Renal cortical epithelial cell (primary cell): ENCODE measurements around the gene KNL1. TPM values are rescaled to one million over a fixed set of nuclear protein-coding genes. Genes with fewer than 3 reads are reported as not detected.
"Not testable (repeated sequence)": the region's sequence is repeated elsewhere in the genome, so short reads cannot be mapped to it uniquely, and the experiment has no call there.

Experiments
- DNase-seq: peaks from one replicate; pipeline ENCODE4 v3.0.0-alpha.2; 2011; ENCODE audit warnings: low read depth
- total RNA-seq: library from RNA; depleted of rRNA; stranded (reverse); fragments of >200 nt; gene quantifications from 2 replicates; pipeline ENCODE4 v1.2.3, GENCODE V29; 2014

Gene KNL1
- total RNA-seq, result 0.80 and 9.9 TPM in 2 replicates

- peak; percentile 94 for DNase-seq
Measured at GRCh38 chr15:40593588-40594428, at the start of gene KNL1. TSS of gene KNL1 (plus strand) at chr15:40594249. CDS start at chr15:40602932, 8,683 bp downstream.

- no peak for DNase-seq
Measured at GRCh38 chr15:40545457-40545856, 48.6 kb upstream of the KNL1 start.

- no peak for DNase-seq
Measured at GRCh38 chr15:40548610-40549009, 45.4 kb upstream of the KNL1 start.

GRCh38 chr15:40549894-40550293 is 44.2 kb upstream of the KNL1 start:
- no peak for DNase-seq

GRCh38 chr15:40550341-40551037 is 43.6 kb upstream of the KNL1 start:
- DNase-seq, result no peak

- no peak for DNase-seq
Measured at GRCh38 chr15:40554161-40554525, 39.9 kb upstream of the KNL1 start.

- DNase-seq, result no peak
Measured at GRCh38 chr15:40555876-40556275, 38.2 kb upstream of the KNL1 start.

GRCh38 chr15:40558952-40559742 is 34.9 kb upstream of the KNL1 start:
- no peak for DNase-seq

- no peak for DNase-seq
Measured at GRCh38 chr15:40562691-40563090, 31.4 kb upstream of the KNL1 start.

GRCh38 chr15:40563426-40563825 is 30.6 kb upstream of the KNL1 start:
- no peak for DNase-seq

- DNase-seq, result peak; percentile 98
Measured at GRCh38 chr15:40564591-40565332, 29.3 kb upstream of the KNL1 start, which contains the start of gene CCDC32. TSS of gene CCDC32 (minus strand) at chr15:40565042. CDS start at chr15:40563015, 2,027 bp downstream.

- no peak for DNase-seq
Measured at GRCh38 chr15:40565333-40566238, 28.5 kb upstream of the KNL1 start.

- no peak for DNase-seq
Measured at GRCh38 chr15:40567111-40567510, 26.9 kb upstream of the KNL1 start.

- peak; percentile 80 for DNase-seq
Measured at GRCh38 chr15:40569129-40569953, 24.7 kb upstream of the KNL1 start, which contains the start of gene RPUSD2. TSS of gene RPUSD2 (plus strand) at chr15:40569299. CDS start at chr15:40569338, 39 bp downstream.

- no peak for DNase-seq
Measured at GRCh38 chr15:40575113-40575512, 18.9 kb upstream of the KNL1 start.

GRCh38 chr15:40576914-40577313 is 17.1 kb upstream of the KNL1 start:
- not testable (repeated sequence) for DNase-seq

- DNase-seq, result no peak
Measured at GRCh38 chr15:40578892-40579291, 15.2 kb upstream of the KNL1 start.

- not testable (repeated sequence) for DNase-seq
Measured at GRCh38 chr15:40581796-40582195, 12.3 kb upstream of the KNL1 start.

- no peak for DNase-seq
Measured at GRCh38 chr15:40582726-40583246, 11.3 kb upstream of the KNL1 start.
